AG20443 (cell line): ENCODE data around the gene NRARP.
"Not testable (repeated sequence)": the region's sequence is repeated elsewhere in the genome, so short reads cannot be mapped to it uniquely, and the experiment has no call there.

Source experiments
- DNase-seq: peaks from one replicate; pipeline ENCODE4 v3.0.0; 2012; ENCODE audit warnings: low spot score, mixed read lengths

Gene NRARP

GRCh38 chr9:137276473-137277328 is 25.4 kb downstream of the NRARP start:
- DNase-seq: no peak

DNA sequence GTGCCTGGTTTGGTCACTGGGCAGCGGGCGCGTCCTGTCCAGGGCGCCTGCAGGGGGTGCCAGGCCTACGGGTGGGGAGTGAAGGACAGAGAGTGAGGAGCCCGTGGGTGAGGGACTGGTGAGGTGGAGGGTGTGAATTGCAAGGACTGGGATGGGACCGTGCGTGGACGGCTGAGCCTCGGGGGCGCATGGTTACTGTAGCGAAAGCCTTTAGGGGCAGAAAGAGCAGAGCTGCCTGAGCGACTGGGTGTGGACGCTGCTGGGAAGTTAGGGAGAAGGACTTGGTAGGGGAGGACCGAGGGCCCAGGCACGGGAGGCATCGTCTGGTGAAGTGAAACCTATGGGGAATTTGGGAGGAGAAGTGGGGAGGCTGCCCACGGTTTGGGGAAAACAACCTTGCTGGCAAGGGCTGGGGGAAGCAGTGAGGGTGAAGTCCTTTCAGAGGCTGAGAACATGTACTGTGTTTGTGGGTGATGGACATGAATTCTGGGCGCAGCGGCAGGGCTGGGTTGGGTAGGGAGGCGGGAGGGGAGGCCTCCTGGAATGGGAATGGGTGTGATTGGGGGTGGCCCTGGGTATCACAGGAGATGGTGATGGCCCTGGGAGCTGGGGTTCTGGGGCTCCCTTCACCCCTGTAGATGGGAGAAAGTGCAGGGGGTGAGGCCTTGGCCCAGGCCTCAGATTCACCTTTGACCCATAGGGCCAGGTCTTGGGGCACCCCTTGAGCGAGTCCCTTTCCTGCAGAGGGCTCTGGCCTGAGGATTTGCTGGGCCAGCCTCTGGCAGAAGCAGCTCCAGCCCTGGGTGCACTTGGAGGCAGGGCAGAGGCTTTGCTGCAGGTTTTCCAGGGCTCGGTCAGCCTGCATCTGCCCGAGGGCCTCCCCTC is 26.2 kb downstream of the NRARP start:
- DNase-seq: no peak

DNA sequence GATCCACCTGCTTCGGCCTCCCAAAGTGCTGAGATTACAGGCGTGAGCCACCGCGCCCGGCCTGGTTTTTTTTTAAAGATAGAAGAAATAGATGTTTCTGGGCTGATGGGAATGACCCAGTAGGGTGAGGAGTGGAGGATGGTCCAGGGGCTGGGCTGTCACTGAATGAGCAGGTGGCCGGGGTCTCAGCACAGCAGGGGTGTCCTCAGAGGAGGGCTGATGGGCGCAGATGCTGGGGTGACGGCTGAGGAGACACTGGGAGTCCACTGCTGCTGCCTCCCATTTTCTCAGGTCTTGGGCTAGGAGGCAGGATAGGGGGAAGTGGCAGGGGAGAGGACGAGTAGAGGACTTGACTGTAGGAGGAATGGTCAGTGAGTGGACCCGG is 26.9 kb downstream of the NRARP start:
- no peak for DNase-seq

DNA sequence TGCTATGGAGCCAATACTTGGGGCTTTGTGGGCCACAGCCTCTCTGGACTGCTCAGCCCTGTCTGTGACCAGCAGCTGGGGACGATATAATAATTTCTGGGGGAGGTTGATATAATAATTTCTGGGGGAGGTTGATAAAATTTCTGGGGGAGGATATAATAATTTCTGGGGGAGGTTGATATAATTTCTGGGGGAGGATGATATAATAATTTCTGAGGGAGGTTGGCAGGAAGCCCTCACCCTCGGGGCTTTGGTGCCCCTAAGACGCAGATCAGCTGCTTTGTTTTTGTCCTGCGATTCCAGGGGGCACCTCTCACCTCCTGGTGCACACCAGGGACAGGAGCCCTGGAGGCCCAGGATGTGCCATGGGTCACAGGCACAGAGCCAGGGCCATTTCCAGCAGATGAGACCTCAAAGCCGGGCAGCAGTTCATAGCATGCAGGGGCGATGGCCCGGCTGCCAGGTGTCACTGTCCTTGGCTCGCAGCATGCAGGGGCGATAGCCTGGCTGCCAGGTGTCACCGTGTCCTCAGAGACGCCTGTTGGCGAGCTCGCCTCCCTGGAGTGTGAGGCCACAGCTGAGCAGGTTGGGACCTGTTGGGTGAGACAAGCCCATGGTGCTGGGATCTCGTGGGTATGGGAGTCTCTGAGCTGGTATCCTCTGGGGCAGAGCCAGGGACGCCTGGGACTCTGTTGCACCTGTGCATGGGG is 28.3 kb downstream of the NRARP start:
- no peak for DNase-seq

DNA sequence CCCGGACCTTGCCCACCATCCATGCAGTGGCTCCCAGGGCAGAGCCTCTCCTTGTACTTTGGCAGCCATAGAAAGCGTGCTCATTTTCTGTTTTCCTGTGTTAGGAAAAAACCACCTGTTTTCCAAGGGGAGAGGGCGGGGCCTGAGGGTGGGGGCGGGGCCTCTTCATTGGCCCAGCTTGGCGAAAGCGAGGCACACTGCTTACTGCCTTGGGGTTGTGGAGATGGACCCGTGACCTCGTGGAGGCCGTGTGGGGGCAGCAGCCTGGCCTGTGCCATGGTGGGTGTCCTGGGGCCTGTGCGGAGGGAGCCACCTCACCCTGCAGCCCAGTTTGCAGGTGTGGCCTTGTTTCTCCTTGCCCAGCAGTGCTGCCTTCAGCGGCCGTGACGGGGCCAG is 29.0 kb downstream of the NRARP start:
- DNase-seq: no peak

DNA sequence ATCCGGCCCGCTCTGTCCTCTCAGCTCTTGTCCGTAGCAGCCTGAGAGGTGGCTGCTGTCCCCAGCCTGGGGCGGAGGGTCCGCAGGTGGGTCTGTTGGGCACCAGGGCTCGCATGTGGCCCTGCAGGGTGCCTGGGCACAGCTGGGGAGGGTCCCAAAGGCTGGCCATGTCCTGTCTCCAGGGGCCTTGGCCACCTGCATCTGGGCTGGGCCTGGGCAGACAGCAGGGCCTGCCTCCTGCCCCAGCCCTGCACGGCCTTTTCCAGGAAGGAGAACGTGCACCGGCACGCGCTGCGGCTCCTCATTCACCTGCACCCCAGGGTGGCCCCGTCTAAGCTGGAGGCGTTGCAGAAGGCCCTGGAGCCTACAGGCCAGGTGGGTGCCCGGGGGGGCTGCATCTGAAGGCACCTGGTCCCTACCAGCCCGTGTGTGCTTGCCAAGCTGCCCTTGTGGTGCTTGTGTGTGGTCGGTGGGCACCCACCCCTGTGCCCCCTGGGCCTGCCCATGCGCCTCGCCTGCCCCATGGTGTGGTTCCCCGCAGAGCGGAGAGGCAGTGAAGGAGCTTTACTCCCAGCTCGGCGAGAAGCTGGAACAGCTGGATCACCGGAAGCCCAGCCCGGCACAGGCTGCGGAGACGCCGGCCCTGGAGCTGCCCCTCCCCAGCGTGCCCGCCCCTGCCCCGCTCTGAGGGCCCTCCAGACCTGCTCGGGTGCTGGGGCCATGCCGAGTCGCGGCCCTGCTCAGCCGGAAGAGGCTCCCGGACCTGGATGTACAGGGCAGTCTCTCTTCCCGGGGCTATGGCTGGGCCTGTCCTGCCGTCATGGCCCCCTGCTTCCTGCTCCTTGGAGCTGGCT is 29.6 kb downstream of the NRARP start:
- DNase-seq: no peak

DNA sequence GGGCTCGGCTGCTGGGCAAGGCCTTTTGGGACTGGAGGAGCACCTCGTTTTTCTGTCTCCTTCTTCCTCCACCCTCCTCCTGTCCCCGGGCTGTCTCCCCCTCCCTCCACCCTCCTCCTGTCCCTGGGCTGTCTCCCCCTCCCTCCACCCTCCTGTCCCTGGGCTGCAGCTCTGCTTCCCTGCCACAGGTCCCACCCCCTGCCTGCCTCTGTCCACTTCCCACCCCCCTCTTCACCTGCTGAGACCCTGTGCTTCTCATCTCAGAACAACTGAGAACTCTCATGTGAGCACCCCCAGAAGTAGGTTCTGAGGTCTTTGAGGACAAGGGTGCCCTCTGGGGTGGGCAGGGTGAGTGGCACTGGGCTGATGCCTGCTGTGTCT is 30.4 kb downstream of the NRARP start:
- DNase-seq: no peak

DNA sequence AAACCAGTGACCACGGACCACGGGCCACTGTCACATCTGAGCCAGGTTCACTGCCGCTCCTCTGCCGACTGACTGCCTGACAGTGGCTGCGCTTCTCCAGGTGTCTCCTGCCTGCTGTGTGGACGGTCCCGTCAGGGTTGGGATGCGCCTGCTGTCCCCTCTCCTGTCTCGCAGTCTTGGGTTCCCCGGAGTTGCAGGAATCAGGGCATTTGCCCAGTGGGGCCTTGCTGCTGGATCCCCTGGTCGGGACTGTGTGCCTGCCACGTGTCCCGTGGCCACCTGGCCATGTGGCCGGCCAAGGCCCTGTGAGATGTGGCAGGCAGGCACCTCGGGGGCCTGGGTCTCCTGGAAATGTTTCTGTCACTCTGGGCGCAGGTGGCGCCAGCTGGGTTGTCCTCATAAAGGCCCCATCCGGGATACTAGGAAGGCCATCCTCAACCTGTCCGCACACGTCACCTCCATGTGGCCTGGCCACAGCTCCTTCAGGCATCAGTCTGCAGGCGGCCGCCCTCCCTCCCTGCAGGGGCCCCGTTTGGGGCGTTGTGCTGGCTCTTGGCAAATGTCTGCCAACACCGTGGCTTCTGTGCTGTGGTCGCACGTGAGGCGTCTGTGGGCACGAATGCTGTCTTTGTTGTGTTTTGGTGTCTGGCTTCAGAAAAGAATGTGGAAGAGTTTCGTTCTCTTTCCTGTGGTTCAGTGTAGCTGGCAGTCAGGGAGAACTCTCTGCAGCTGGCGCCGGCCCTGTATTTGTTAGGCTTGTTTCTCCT is 31.0 kb downstream of the NRARP start:
- DNase-seq: no peak

DNA sequence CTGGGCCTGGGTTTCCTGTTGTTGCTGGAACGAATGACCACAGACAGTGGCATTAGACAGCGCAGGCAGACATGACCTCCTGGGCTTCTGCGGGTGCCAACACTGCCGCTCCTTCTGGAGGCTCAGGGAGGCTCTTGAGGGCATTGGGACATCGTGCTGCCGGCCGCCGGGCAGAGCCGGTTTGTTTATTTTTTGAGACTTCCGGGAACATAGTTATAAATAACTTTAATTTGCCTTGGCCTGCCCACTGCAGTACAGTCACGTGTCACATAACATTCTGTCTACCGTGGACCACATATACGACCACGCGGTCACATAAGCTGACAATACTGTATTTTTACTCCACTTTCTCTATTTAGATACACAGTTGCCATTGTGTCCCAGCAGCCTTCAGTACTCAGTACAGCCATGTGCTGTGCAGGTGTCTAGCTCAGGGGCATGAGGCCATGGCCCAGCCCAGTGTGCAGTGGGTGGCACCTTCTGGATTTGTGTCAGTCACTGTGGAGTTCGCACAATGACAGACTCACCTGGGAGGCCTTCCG is 32.8 kb downstream of the NRARP start:
- no peak for DNase-seq

- DNase-seq: no peak
Observed at GRCh38 chr9:137268538-137269201, 33.4 kb downstream of the NRARP start.

GRCh38 chr9:137267933-137268355 is 34.1 kb downstream of the NRARP start:
- no peak for DNase-seq

- no peak for DNase-seq
Observed at GRCh38 chr9:137266585-137267453, 35.3 kb downstream of the NRARP start.

GRCh38 chr9:137266162-137266527 is 35.9 kb downstream of the NRARP start:
- DNase-seq: no peak

DNA sequence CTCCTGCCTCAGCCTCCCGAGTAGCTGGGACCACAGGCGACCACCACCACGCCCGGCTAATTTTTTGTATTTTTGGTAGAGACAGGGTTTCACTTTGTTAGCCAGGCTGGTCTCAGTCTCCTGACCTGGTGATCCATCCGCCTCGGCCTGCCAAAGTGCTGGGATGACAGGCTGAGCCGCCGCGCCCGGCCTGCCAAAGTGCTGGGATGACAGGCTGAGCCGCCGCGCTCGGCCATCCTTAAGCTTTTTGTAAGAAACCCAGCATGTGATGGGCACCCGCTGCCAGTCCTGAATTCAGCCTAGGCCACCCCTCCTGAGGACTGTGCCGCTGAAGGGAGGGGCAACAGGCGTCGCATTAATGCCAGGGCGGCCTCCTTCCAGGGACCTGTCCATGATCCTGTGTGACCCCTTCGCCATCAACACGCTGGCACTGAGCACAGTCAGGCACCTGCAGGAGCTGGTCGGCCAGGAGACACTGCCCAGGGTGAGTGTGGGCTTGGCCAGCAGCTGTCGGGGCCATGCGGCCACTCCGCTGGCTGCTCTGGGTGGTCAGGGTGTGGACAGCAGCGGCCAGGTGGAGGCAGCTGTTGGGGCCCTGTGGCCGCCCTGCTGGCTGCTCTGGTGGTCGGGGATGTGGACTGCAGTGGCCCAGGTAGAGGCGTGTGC is 36.4 kb downstream of the NRARP start:
- no peak for DNase-seq

DNA sequence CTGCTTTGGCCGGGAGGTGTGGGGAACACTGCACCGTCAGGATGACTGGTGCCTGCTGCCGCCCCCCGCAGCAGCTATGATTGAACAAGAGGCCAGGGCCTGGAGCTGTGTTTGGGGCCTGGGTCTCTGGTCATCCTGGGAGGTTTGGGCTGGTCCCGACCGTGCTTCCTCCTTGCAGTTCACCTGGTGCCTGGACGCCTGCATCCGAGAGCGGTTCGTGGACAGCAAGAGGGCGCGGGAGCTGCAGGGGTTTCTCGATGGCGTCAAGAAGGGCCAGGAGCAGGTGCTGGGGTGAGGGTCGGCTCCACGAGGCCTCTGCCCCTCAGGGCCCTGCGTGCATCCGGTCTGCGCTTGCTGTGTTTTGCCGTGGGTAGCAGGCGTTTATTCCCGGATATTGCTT is 38.0 kb downstream of the NRARP start:
- no peak for DNase-seq

DNA sequence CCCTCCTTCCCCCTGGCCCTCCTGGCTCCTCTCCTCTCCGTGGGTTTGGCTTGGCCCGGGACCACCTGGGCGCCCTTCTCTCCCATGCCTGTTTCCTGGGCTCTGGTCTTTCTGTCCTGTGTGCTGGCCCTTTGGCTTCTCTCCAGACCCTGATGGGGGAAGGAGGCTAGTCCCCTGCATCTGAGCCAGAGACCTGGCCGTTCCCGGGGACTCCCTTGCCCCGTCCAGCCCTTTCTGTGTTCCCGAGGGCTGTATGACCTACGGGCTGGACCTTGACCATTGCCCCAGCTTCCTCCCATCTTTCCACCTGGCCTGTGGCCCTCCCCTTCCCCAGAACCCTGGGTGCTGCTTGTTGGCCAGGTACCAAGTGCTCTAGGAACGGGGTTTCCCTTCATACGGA is 38.6 kb downstream of the NRARP start:
- no peak for DNase-seq

DNA sequence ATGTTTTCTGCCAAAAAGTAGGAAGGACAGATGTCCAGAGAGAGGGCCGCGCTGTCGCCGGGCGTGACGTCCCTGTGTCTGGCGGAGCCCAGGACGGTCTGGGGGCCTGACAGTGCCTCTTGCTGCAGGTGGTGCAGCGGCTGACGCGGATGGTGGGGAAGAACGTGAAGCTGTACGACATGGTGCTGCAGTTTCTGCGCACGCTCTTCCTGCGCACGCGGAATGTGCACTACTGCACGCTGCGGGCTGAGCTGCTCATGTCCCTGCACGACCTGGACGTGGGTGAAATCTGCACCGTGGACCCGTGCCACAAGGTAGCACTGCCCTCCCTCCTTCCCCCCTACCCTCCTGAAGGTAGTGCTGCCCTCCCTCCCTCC is 39.2 kb downstream of the NRARP start:
- no peak for DNase-seq

DNA sequence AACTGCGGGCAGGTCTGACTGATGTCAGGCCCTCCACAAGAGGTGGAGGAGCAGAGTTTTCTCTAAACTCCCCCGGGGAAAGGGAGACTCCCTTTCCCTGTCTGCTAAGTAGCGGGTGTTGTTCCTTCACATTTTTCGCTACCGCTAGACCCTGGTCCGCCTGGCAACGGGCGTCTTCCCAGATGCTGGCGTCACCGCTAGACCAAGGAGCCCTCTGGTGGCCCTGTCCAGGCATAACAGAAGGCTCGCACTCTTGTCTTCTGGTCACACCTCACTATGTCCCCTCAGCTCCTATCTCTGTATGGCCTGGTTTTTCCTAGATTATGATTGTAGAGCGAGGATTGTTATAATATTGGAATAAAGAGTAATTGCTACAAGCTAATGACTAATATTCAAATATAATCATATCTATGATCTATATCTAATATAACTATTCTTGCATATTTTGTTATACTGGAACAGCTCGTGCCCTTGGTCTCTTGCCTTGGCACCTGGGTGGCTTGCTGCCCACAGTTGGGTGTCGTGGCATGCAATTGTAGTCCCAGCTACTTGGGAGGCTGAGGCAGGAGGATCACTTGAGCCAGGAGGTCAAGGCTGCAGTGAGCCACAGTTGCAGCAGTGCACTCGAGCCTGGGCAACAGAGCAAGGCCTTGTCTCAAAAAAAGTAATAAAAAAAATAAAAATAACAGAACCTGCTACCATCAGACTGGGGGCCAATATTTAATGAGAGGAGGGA is 39.7 kb downstream of the NRARP start:
- DNase-seq: not testable (repeated sequence)
